Loucy (cell line): ENCODE data around the gene SLFN5.

Source experiments
- EZH2phosphoT487 ChIP-seq: fragments of 200-600 bp; IDR thresholded peaks from 2 replicates; pipeline ENCODE4 v1.6.1; 2018; ENCODE audit warnings: antibody characterized with exemption, mild to moderate bottlenecking, moderate library complexity, borderline replicate concordance
- TF ChIP-seq, protein P1 (sequence below): fragments of 200-600 bp; sonication (generic); conservative IDR thresholded peaks from 2 replicates; pipeline ENCODE4 v1.5.1; 2014; ENCODE audit warnings: mild to moderate bottlenecking, antibody characterized with exemption, low read length

DNA sequence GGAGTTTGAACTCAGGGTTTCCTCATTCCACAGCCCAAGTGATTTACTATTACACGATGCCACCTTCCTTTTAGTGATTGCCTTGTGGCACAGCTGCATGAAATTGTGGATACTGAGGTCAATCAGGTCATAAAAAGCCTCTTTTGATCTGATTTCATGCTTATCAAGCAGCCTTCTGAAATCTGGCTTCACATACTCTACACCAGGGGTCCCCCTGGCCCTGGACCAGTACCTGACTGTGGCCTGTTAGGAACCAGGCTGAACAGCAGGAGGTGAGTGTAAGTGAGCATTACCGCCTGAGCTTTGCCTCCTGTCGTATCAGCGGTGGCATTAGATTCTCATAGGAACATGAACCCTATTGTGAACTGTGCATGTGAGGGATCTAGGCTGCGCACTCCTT, 13.8 kb downstream of the SLFN5 start:
- TF ChIP-seq, protein P1, sequence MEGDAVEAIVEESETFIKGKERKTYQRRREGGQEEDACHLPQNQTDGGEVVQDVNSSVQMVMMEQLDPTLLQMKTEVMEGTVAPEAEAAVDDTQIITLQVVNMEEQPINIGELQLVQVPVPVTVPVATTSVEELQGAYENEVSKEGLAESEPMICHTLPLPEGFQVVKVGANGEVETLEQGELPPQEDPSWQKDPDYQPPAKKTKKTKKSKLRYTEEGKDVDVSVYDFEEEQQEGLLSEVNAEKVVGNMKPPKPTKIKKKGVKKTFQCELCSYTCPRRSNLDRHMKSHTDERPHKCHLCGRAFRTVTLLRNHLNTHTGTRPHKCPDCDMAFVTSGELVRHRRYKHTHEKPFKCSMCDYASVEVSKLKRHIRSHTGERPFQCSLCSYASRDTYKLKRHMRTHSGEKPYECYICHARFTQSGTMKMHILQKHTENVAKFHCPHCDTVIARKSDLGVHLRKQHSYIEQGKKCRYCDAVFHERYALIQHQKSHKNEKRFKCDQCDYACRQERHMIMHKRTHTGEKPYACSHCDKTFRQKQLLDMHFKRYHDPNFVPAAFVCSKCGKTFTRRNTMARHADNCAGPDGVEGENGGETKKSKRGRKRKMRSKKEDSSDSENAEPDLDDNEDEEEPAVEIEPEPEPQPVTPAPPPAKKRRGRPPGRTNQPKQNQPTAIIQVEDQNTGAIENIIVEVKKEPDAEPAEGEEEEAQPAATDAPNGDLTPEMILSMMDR = no peak
- no peak for TF ChIP-seq EZH2phosphoT487
